ENCODE measurements around the gene PLEKHB2.
"Not testable (repeated sequence)": the region's sequence is repeated elsewhere in the genome, so short reads cannot be mapped to it uniquely, and the experiment has no call there.

PLEKHB2 gene, protein sequence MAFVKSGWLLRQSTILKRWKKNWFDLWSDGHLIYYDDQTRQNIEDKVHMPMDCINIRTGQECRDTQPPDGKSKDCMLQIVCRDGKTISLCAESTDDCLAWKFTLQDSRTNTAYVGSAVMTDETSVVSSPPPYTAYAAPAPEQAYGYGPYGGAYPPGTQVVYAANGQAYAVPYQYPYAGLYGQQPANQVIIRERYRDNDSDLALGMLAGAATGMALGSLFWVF

GRCh38 chr2:131105156-131105949, at the start of gene PLEKHB2:
Gene PLEKHB2 (plus strand): TSS chr2:131105336. CDS start chr2:131120942, 15,606 bp downstream.
- peak within 1 kb of the TSS; percentile 81 for H3K9ac ChIP-seq (ENCODE audit: low read length)
- peaks cover 14% of the 10 kb centered on the region for H3K4me1 ChIP-seq (ENCODE audit: control insufficient read depth, insufficient read depth, low read length)
- H3K4me3 ChIP-seq (ENCODE audit: low read length): peak within 1 kb of the TSS; percentile 99
- H3K36me3 ChIP-seq (ENCODE audit: control insufficient read depth, insufficient read depth, low read length): no peaks in the 10 kb centered on the region
- H3K27ac ChIP-seq (ENCODE audit: low read depth, low read length): peak within 1 kb of the TSS; percentile 83
- H3K27me3 ChIP-seq (ENCODE audit: control insufficient read depth, insufficient read depth, low read length): no peaks in the 10 kb centered on the region

- Histone ChIP-seq H3K9ac (ENCODE audit: low read length) (no peak overlapping the region), H3K27ac (ENCODE audit: low read depth, low read length) (no peak overlapping the region), H3K27me3 (ENCODE audit: control insufficient read depth, insufficient read depth, low read length) (no peaks in the 10 kb centered on the region), H3K4me3 (ENCODE audit: low read length) (no peak overlapping the region), H3K36me3 (ENCODE audit: control insufficient read depth, insufficient read depth, low read length) (peaks cover 40% of the 10 kb centered on the region), H3K4me1 (ENCODE audit: control insufficient read depth, insufficient read depth, low read length) (peaks cover 7% of the 10 kb centered on the region)
Measured at GRCh38 chr2:131056204-131056931, 48.8 kb upstream of the PLEKHB2 start.

- Histone ChIP-seq H3K27ac (ENCODE audit: low read depth, low read length) (no peak overlapping the region), H3K36me3 (ENCODE audit: control insufficient read depth, insufficient read depth, low read length) (peaks cover 39% of the 10 kb centered on the region), H3K9ac (ENCODE audit: low read length) (no peak overlapping the region), H3K4me1 (ENCODE audit: control insufficient read depth, insufficient read depth, low read length) (peaks cover 7% of the 10 kb centered on the region), H3K4me3 (ENCODE audit: low read length) (no peak overlapping the region), H3K27me3 (ENCODE audit: control insufficient read depth, insufficient read depth, low read length) (no peaks in the 10 kb centered on the region)
Measured at GRCh38 chr2:131056932-131057287, 48.2 kb upstream of the PLEKHB2 start.

- Histone ChIP-seq H3K9ac (ENCODE audit: low read length) (no peak overlapping the region), H3K36me3 (ENCODE audit: control insufficient read depth, insufficient read depth, low read length) (peaks cover 26% of the 10 kb centered on the region), H3K4me1 (ENCODE audit: control insufficient read depth, insufficient read depth, low read length) (peaks cover 7% of the 10 kb centered on the region), H3K27me3 (ENCODE audit: control insufficient read depth, insufficient read depth, low read length) (no peaks in the 10 kb centered on the region), H3K27ac (ENCODE audit: low read depth, low read length) (no peak overlapping the region), H3K4me3 (ENCODE audit: low read length) (no peak overlapping the region)
Measured at GRCh38 chr2:131058214-131058843, 46.8 kb upstream of the PLEKHB2 start.

- Histone ChIP-seq H3K27ac (ENCODE audit: low read depth, low read length) (no peak overlapping the region), H3K4me1 (ENCODE audit: control insufficient read depth, insufficient read depth, low read length) (peaks cover 7% of the 10 kb centered on the region), H3K36me3 (ENCODE audit: control insufficient read depth, insufficient read depth, low read length) (peaks cover 25% of the 10 kb centered on the region), H3K27me3 (ENCODE audit: control insufficient read depth, insufficient read depth, low read length) (no peaks in the 10 kb centered on the region), H3K4me3 (ENCODE audit: low read length) (no peak overlapping the region), H3K9ac (ENCODE audit: low read length) (no peak overlapping the region)
Measured at GRCh38 chr2:131058920-131059319, 46.2 kb upstream of the PLEKHB2 start.

DNA sequence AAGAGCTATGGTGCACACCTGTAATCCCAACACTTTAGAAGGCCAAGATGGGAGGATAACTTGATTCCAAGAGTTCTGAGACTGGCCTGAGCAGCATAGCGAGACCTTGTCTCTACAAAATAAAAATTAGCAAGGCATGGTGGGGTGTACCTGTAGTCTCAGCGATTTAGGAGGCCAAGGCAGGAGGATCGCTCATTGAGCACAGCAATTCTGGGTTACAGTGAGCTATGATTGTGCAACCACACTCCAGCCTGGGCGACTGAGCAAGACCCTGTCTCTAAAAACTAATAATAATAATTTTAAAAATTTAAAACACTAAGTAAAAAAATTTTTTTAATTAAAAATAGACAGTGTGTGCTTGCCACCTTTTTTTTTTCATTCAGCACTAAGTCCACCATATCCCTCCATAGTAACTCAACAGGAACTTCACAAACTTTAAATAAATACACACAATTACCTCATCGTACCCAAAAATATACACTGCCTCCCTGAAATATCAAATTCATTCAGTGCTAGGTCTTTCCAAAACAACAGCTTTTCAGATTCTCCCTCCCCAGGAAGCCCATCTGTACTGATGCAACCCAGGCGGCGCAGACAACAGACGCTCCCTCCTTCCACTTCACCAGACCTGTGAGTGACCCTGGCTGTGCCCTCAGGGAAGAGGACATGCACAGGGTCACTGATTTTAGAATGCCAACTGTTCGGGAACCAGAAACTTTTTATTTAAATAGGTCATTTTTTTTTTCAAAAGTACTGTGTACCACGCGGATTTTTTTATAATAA, 41.4 kb upstream of the PLEKHB2 start:
- no peak overlapping the region for H3K27ac ChIP-seq (ENCODE audit: low read depth, low read length)
- H3K4me1 ChIP-seq (ENCODE audit: control insufficient read depth, insufficient read depth, low read length): no peaks in the 10 kb centered on the region
- no peak overlapping the region for H3K4me3 ChIP-seq (ENCODE audit: low read length)
- H3K36me3 ChIP-seq (ENCODE audit: control insufficient read depth, insufficient read depth, low read length): peaks cover 11% of the 10 kb centered on the region
- H3K9ac ChIP-seq (ENCODE audit: low read length): no peak overlapping the region
- H3K27me3 ChIP-seq (ENCODE audit: control insufficient read depth, insufficient read depth, low read length): no peaks in the 10 kb centered on the region

- Histone ChIP-seq H3K36me3 (ENCODE audit: control insufficient read depth, insufficient read depth, low read length) (peaks cover 6% of the 10 kb centered on the region), H3K4me3 (ENCODE audit: low read length) (no peak overlapping the region), H3K9ac (ENCODE audit: low read length) (no peak overlapping the region), H3K27me3 (ENCODE audit: control insufficient read depth, insufficient read depth, low read length) (no peaks in the 10 kb centered on the region), H3K4me1 (ENCODE audit: control insufficient read depth, insufficient read depth, low read length) (no peaks in the 10 kb centered on the region), H3K27ac (ENCODE audit: low read depth, low read length) (no peak overlapping the region)
Measured at GRCh38 chr2:131064589-131065512, 40.3 kb upstream of the PLEKHB2 start.

- Histone ChIP-seq H3K9ac (ENCODE audit: low read length) (no peak overlapping the region), H3K36me3 (ENCODE audit: control insufficient read depth, insufficient read depth, low read length) (peaks cover 12% of the 10 kb centered on the region), H3K27ac (ENCODE audit: low read depth, low read length) (no peak overlapping the region), H3K4me3 (ENCODE audit: low read length) (no peak overlapping the region), H3K27me3 (ENCODE audit: control insufficient read depth, insufficient read depth, low read length) (no peaks in the 10 kb centered on the region), H3K4me1 (ENCODE audit: control insufficient read depth, insufficient read depth, low read length) (no peaks in the 10 kb centered on the region)
Measured at GRCh38 chr2:131067465-131068125, 37.5 kb upstream of the PLEKHB2 start.

DNA sequence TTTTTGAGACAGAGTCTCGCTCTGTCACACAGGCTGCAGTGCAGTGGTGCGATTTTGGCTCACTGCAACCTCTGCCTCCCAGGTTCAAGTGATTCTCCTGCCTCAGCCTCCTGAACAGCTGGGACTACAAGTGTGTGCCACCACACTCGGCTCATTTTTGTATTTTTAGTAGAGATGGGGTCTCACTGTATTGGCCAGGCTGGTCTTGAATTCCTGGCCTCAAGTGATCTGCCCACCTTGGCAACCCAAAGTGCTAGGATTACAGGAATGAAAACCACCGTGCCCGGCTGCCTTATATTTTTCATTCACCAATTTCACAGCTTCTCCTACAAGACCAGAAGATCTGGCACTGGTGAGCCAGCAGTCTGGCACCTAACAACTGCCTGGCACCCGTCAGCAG, 37.0 kb upstream of the PLEKHB2 start:
- H3K4me3 ChIP-seq (ENCODE audit: low read length); H3K9ac ChIP-seq (ENCODE audit: low read length); H3K27ac ChIP-seq (ENCODE audit: low read depth, low read length); H3K4me1 ChIP-seq (ENCODE audit: control insufficient read depth, insufficient read depth, low read length); H3K27me3 ChIP-seq (ENCODE audit: control insufficient read depth, insufficient read depth, low read length): not testable (repeated sequence)
- peaks cover 12% of the 10 kb centered on the region for H3K36me3 ChIP-seq (ENCODE audit: control insufficient read depth, insufficient read depth, low read length)

GRCh38 chr2:131075578-131075977, 29.6 kb upstream of the PLEKHB2 start:
- H3K9ac ChIP-seq (ENCODE audit: low read length); H3K27me3 ChIP-seq (ENCODE audit: control insufficient read depth, insufficient read depth, low read length); H3K4me3 ChIP-seq (ENCODE audit: low read length); H3K4me1 ChIP-seq (ENCODE audit: control insufficient read depth, insufficient read depth, low read length); H3K27ac ChIP-seq (ENCODE audit: low read depth, low read length): not testable (repeated sequence)
- peaks cover 19% of the 10 kb centered on the region for H3K36me3 ChIP-seq (ENCODE audit: control insufficient read depth, insufficient read depth, low read length)

GRCh38 chr2:131076707-131077106, 28.4 kb upstream of the PLEKHB2 start:
- Histone ChIP-seq H3K9ac (ENCODE audit: low read length) (no peak overlapping the region), H3K4me1 (ENCODE audit: control insufficient read depth, insufficient read depth, low read length) (no peaks in the 10 kb centered on the region), H3K4me3 (ENCODE audit: low read length) (no peak overlapping the region), H3K36me3 (ENCODE audit: control insufficient read depth, insufficient read depth, low read length) (peaks cover 14% of the 10 kb centered on the region), H3K27me3 (ENCODE audit: control insufficient read depth, insufficient read depth, low read length) (no peaks in the 10 kb centered on the region), H3K27ac (ENCODE audit: low read depth, low read length) (no peak overlapping the region)
